HEK293 (cell line): ENCODE measurements around the gene FYB1.

Experiments
- ZNF23 ChIP-seq: fragments of 450-650 bp; formaldehyde crosslinking; IDR thresholded peaks from 2 replicates; pipeline ENCODE4 v1.5.1; 2016; ENCODE audit warnings: missing biosample characterization, missing genetic modification characterization, borderline replicate concordance
- ZNF24 ChIP-seq: fragments of 450-650 bp; formaldehyde crosslinking; IDR thresholded peaks from 2 replicates; pipeline ENCODE4 v1.5.1; 2016; ENCODE audit warnings: missing biosample characterization, missing genetic modification characterization
- ZNF571 ChIP-seq: fragments of 450-650 bp; formaldehyde crosslinking; IDR thresholded peaks from 2 replicates; pipeline ENCODE4 v1.5.0; 2017; ENCODE audit warnings: missing biosample characterization, missing genetic modification characterization
- TF ChIP-seq, protein P1 (sequence below): fragments of 450-650 bp; formaldehyde crosslinking; IDR thresholded peaks from 2 replicates; pipeline ENCODE4 v1.5.1; 2016; ENCODE audit warnings: missing biosample characterization, missing genetic modification characterization
- TF ChIP-seq, protein P2 (sequence below): fragments of 450-650 bp; formaldehyde crosslinking; optimal IDR thresholded peaks from 2 replicates; pipeline ENCODE3; 2016; ENCODE audit warnings: missing biosample characterization, mild to moderate bottlenecking, missing genetic modification characterization
- TF ChIP-seq, protein P3 (sequence below): fragments of 450-650 bp; formaldehyde crosslinking; IDR thresholded peaks from 2 replicates; pipeline ENCODE4 v1.5.1; 2016; ENCODE audit warnings: missing biosample characterization, missing genetic modification characterization
- TF ChIP-seq, protein P4 (sequence below): fragments of 450-650 bp; formaldehyde crosslinking; IDR thresholded peaks from 2 replicates; pipeline ENCODE4 v1.5.0; 2017; ENCODE audit warnings: missing biosample characterization, missing genetic modification characterization, borderline replicate concordance
- TF ChIP-seq, protein P5 (sequence below): fragments of 450-650 bp; formaldehyde crosslinking; IDR thresholded peaks from 2 replicates; pipeline ENCODE4 v1.5.1; 2016; ENCODE audit warnings: missing biosample characterization, missing genetic modification characterization
- TF ChIP-seq, protein P6 (sequence below): fragments of 450-650 bp; formaldehyde crosslinking; IDR thresholded peaks from 2 replicates; pipeline ENCODE4 v1.5.1; 2016; ENCODE audit warnings: missing biosample characterization, missing genetic modification characterization
- TF ChIP-seq, protein P7 (sequence below): fragments of 450-650 bp; formaldehyde crosslinking; conservative IDR thresholded peaks from 2 replicates; pipeline ENCODE4 v1.5.1; 2016; ENCODE audit warnings: low read depth, missing biosample characterization, missing genetic modification characterization
- TF ChIP-seq, protein P8 (sequence below): fragments of 450-650 bp; IDR thresholded peaks from 2 replicates; pipeline ENCODE4 v1.5.1; 2018; ENCODE audit warnings: missing biosample characterization, missing genetic modification characterization

DNA sequence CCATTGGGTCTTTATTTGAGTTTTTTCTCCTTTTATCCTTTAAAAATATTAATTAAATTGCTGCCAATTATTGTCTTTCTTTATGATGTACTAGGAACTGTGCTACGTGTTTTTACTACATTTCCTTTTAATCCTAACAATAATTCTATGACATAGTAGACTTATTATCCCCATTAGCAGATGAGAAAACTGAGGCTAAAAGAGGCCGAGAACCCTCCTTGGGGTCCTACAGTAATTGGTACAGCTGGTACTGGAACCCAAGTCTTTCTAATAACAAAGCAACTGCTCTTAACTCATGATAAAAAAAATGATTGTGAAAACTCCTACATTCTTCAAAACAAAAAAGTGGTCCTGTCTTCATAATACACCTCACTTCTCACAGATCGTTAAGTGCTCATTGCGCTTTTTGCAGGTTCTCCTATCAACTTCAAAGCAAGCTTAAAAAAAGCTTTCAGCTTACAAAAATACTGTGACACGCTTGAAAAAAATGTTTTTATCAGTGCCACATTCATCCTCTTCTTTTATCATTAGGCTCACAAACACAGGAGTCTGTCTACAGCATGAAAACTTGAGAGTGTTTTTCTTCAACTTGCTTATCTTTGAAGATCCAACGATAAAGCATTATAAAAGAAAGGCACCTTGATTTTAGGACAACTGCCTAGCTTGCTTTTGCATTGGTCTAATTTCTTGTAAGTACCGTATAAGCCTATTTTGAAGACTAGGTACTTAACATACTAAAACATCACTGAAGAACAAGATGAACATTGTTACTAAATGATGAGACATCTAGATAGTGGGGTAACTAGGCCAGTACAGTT is 32.4 kb downstream of the FYB1 start:
- TF ChIP-seq, protein P1, sequence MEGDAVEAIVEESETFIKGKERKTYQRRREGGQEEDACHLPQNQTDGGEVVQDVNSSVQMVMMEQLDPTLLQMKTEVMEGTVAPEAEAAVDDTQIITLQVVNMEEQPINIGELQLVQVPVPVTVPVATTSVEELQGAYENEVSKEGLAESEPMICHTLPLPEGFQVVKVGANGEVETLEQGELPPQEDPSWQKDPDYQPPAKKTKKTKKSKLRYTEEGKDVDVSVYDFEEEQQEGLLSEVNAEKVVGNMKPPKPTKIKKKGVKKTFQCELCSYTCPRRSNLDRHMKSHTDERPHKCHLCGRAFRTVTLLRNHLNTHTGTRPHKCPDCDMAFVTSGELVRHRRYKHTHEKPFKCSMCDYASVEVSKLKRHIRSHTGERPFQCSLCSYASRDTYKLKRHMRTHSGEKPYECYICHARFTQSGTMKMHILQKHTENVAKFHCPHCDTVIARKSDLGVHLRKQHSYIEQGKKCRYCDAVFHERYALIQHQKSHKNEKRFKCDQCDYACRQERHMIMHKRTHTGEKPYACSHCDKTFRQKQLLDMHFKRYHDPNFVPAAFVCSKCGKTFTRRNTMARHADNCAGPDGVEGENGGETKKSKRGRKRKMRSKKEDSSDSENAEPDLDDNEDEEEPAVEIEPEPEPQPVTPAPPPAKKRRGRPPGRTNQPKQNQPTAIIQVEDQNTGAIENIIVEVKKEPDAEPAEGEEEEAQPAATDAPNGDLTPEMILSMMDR, result no peak
- no peak for TF ChIP-seq ZNF23 (tag by site-specific recombination)
- TF ChIP-seq, protein P2, sequence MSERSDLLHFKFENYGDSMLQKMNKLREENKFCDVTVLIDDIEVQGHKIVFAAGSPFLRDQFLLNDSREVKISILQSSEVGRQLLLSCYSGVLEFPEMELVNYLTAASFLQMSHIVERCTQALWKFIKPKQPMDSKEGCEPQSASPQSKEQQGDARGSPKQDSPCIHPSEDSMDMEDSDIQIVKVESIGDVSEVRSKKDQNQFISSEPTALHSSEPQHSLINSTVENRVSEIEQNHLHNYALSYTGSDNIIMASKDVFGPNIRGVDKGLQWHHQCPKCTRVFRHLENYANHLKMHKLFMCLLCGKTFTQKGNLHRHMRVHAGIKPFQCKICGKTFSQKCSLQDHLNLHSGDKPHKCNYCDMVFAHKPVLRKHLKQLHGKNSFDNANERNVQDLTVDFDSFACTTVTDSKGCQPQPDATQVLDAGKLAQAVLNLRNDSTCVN (tag by site-specific recombination), result no peak
- TF ChIP-seq ZNF24, result no peak
- TF ChIP-seq, protein P3, sequence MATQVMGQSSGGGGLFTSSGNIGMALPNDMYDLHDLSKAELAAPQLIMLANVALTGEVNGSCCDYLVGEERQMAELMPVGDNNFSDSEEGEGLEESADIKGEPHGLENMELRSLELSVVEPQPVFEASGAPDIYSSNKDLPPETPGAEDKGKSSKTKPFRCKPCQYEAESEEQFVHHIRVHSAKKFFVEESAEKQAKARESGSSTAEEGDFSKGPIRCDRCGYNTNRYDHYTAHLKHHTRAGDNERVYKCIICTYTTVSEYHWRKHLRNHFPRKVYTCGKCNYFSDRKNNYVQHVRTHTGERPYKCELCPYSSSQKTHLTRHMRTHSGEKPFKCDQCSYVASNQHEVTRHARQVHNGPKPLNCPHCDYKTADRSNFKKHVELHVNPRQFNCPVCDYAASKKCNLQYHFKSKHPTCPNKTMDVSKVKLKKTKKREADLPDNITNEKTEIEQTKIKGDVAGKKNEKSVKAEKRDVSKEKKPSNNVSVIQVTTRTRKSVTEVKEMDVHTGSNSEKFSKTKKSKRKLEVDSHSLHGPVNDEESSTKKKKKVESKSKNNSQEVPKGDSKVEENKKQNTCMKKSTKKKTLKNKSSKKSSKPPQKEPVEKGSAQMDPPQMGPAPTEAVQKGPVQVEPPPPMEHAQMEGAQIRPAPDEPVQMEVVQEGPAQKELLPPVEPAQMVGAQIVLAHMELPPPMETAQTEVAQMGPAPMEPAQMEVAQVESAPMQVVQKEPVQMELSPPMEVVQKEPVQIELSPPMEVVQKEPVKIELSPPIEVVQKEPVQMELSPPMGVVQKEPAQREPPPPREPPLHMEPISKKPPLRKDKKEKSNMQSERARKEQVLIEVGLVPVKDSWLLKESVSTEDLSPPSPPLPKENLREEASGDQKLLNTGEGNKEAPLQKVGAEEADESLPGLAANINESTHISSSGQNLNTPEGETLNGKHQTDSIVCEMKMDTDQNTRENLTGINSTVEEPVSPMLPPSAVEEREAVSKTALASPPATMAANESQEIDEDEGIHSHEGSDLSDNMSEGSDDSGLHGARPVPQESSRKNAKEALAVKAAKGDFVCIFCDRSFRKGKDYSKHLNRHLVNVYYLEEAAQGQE (tag by site-specific recombination), result no peak
- TF ChIP-seq, protein P4, sequence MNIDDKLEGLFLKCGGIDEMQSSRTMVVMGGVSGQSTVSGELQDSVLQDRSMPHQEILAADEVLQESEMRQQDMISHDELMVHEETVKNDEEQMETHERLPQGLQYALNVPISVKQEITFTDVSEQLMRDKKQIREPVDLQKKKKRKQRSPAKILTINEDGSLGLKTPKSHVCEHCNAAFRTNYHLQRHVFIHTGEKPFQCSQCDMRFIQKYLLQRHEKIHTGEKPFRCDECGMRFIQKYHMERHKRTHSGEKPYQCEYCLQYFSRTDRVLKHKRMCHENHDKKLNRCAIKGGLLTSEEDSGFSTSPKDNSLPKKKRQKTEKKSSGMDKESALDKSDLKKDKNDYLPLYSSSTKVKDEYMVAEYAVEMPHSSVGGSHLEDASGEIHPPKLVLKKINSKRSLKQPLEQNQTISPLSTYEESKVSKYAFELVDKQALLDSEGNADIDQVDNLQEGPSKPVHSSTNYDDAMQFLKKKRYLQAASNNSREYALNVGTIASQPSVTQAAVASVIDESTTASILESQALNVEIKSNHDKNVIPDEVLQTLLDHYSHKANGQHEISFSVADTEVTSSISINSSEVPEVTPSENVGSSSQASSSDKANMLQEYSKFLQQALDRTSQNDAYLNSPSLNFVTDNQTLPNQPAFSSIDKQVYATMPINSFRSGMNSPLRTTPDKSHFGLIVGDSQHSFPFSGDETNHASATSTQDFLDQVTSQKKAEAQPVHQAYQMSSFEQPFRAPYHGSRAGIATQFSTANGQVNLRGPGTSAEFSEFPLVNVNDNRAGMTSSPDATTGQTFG, result no peak
- TF ChIP-seq, protein P5, sequence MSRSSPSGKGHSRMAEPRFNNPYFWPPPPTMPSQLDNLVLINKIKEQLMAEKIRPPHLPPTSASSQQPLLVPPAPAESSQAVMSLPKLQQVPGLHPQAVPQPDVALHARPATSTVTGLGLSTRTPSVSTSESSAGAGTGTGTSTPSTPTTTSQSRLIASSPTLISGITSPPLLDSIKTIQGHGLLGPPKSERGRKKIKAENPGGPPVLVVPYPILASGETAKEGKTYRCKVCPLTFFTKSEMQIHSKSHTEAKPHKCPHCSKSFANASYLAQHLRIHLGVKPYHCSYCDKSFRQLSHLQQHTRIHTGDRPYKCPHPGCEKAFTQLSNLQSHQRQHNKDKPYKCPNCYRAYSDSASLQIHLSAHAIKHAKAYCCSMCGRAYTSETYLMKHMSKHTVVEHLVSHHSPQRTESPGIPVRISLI (tag by site-specific recombination), result no peak
- TF ChIP-seq ZNF571 (tag by site-specific recombination), result no peak
- TF ChIP-seq, protein P6, sequence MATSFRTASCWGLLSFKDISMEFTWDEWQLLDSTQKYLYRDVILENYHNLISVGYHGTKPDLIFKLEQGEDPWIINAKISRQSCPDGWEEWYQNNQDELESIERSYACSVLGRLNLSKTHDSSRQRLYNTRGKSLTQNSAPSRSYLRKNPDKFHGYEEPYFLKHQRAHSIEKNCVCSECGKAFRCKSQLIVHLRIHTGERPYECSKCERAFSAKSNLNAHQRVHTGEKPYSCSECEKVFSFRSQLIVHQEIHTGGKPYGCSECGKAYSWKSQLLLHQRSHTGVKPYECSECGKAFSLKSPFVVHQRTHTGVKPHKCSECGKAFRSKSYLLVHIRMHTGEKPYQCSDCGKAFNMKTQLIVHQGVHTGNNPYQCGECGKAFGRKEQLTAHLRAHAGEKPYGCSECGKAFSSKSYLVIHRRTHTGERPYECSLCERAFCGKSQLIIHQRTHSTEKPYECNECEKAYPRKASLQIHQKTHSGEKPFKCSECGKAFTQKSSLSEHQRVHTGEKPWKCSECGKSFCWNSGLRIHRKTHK (tag by site-specific recombination), result no peak
- TF ChIP-seq, protein P7, sequence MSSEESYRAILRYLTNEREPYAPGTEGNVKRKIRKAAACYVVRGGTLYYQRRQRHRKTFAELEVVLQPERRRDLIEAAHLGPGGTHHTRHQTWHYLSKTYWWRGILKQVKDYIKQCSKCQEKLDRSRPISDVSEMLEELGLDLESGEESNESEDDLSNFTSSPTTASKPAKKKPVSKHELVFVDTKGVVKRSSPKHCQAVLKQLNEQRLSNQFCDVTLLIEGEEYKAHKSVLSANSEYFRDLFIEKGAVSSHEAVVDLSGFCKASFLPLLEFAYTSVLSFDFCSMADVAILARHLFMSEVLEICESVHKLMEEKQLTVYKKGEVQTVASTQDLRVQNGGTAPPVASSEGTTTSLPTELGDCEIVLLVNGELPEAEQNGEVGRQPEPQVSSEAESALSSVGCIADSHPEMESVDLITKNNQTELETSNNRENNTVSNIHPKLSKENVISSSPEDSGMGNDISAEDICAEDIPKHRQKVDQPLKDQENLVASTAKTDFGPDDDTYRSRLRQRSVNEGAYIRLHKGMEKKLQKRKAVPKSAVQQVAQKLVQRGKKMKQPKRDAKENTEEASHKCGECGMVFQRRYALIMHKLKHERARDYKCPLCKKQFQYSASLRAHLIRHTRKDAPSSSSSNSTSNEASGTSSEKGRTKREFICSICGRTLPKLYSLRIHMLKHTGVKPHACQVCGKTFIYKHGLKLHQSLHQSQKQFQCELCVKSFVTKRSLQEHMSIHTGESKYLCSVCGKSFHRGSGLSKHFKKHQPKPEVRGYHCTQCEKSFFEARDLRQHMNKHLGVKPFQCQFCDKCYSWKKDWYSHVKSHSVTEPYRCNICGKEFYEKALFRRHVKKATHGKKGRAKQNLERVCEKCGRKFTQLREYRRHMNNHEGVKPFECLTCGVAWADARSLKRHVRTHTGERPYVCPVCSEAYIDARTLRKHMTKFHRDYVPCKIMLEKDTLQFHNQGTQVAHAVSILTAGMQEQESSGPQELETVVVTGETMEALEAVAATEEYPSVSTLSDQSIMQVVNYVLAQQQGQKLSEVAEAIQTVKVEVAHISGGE, result no peak
- TF ChIP-seq, protein P8, sequence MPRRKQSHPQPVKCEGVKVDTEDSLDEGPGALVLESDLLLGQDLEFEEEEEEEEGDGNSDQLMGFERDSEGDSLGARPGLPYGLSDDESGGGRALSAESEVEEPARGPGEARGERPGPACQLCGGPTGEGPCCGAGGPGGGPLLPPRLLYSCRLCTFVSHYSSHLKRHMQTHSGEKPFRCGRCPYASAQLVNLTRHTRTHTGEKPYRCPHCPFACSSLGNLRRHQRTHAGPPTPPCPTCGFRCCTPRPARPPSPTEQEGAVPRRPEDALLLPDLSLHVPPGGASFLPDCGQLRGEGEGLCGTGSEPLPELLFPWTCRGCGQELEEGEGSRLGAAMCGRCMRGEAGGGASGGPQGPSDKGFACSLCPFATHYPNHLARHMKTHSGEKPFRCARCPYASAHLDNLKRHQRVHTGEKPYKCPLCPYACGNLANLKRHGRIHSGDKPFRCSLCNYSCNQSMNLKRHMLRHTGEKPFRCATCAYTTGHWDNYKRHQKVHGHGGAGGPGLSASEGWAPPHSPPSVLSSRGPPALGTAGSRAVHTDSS (tag by site-specific recombination), result no peak
